Breast epithelium (tissue), 4 donors: ENCODE data around the gene THAP12. TPM values are rescaled to one million over a fixed set of nuclear protein-coding genes. Genes with fewer than 3 reads are reported as not detected.
"Not testable (repeated sequence)": the region's sequence is repeated elsewhere in the genome, so short reads cannot be mapped to it uniquely, and the experiment has no call there.

Experiments used
- DNase-seq, 2 donors: peaks; one replicate each; pipeline ENCODE4 v3.0.0-alpha.2; 2019; ENCODE audit warnings: low spot score in 2 of 2
- H3K27ac ChIP-seq, 2 donors: fragments of 200-600 bp; sonication (generic) in 1 of 2; one replicate each; pipeline ENCODE4 v1.5.1; 2016 to 2019; ENCODE audit warnings: mild to moderate bottlenecking in 1 of 2
- H3K27me3 ChIP-seq, 2 donors: fragments of 200-600 bp; sonication (generic) in 1 of 2; one replicate each; pipeline versions ENCODE4 v1.5.1 to v1.6.0; 2017 to 2019; ENCODE audit warnings: control low read depth in 1 of 2, mild to moderate bottlenecking in 1 of 2
- H3K36me3 ChIP-seq: fragments of 200-600 bp; one replicate; pipeline ENCODE4 v1.5.1; 2019
- H3K4me1 ChIP-seq, 2 donors: fragments of 200-600 bp; sonication (generic); one replicate each; pipeline ENCODE4 v1.5.1; 2016 to 2019; ENCODE audit warnings: control low read depth in 1 of 2
- H3K4me3 ChIP-seq, 3 donors: fragments of 200-600 bp; sonication (generic); 1 replicate in 2 of 3; 2 replicates in 1 of 3; pipeline ENCODE4 v1.5.1; 2016 to 2019; ENCODE audit warnings: mild to moderate bottlenecking in 3 of 3, moderate library complexity in 2 of 3
- H3K9me3 ChIP-seq, 2 donors: fragments of 200-600 bp; sonication (generic) in 1 of 2; one replicate each; pipeline ENCODE4 v1.5.1; 2016 to 2019; ENCODE audit warnings: control low read depth in 1 of 2
- CTCF ChIP-seq, 3 donors: fragments of 450-650 bp; IDR thresholded peaks; one replicate each; pipeline ENCODE4 v1.5.1; 2016 to 2017; ENCODE audit warnings: antibody characterized with exemption in 3 of 3, mild to moderate bottlenecking in 3 of 3, moderate library complexity in 3 of 3
- POLR2A ChIP-seq: fragments of 450-650 bp; IDR thresholded peaks from one replicate; pipeline ENCODE4 v1.6.1; 2016; ENCODE audit warnings: antibody characterized with exemption, mild to moderate bottlenecking, moderate library complexity
- POLR2AphosphoS5 ChIP-seq, 3 donors: sonication (generic); formaldehyde crosslinking; IDR thresholded peaks; one replicate each; pipeline ENCODE4 v1.6.1; 2017; ENCODE audit warnings: antibody characterized with exemption in 3 of 3
- intact Hi-C: fragments of 100-400 bp; cut with DNase I; formaldehyde crosslinking; loops from one replicate; pipeline ENCODE4 v1.15.1; 2023; ENCODE audit warnings: low total_unique reads
- total RNA-seq, 3 donors: library from RNA; depleted of rRNA; stranded (reverse); fragments of >200 nt; gene quantifications; one replicate each; pipeline ENCODE4 v1.1.0, GENCODE V29; 2016

The THAP12 gene
- total RNA-seq, 3 donors from 2014 or later, result 42.3 to 49.9 (median 49.5) TPM

- no peak for DNase-seq
- Histone ChIP-seq H3K36me3 (no peaks in the 10 kb centered on the region), H3K27me3 (peaks cover 5 to 25% of the 10 kb centered on the region in 2 donors), H3K9me3 (no peaks in the 10 kb centered on the region), H3K27ac (no peak overlapping the region), H3K4me3 (no peak overlapping the region), H3K4me1 (no peaks in the 10 kb centered on the region)
- intact Hi-C loops, result loop anchor here (1.0 kb wide), 1 partner anchor 104 kb away; no protein-coding TSS in a partner anchor
- TF ChIP-seq POLR2AphosphoS5 (IDR thresholded peaks at IDR 0.05) (no peak), POLR2A (no peak), CTCF (IDR thresholded peaks at IDR 0.05) (no peak)
Measured at GRCh38 chr11:76320929-76321328, 60.0 kb downstream of the THAP12 start.

GRCh38 chr11:76319798-76320197 is 61.1 kb downstream of the THAP12 start:
- not testable (repeated sequence) for H3K36me3 ChIP-seq, H3K4me3 ChIP-seq, H3K9me3 ChIP-seq, H3K4me1 ChIP-seq, H3K27ac ChIP-seq, DNase-seq
- intact Hi-C loops, result loop anchor here (1.0 kb wide), 1 partner anchor 102 kb away; no protein-coding TSS in a partner anchor
- peaks cover 5 to 25% of the 10 kb centered on the region in 2 donors for H3K27me3 ChIP-seq

GRCh38 chr11:76318744-76319384 is 62.1 kb downstream of the THAP12 start:
- H3K9me3 ChIP-seq, result no peaks in the 10 kb centered on the region
- no peaks in the 10 kb centered on the region for H3K4me1 ChIP-seq
- intact Hi-C loops, result no loop called here
- no peak for TF ChIP-seq POLR2A
- no peak for TF ChIP-seq POLR2AphosphoS5 (IDR thresholded peaks at IDR 0.05)
- TF ChIP-seq CTCF (IDR thresholded peaks at IDR 0.05), result peak; percentile 59 to 95 (median 87)
- H3K4me3 ChIP-seq, result no peak overlapping the region
- H3K27ac ChIP-seq, result no peak overlapping the region
- H3K36me3 ChIP-seq, result no peaks in the 10 kb centered on the region
- peaks cover 5 to 25% of the 10 kb centered on the region in 2 donors for H3K27me3 ChIP-seq
- DNase-seq, result peak; percentile 61 to 82

- intact Hi-C loops, result no loop called here
- H3K4me3 ChIP-seq, result no peak overlapping the region
- no peaks in the 10 kb centered on the region for H3K9me3 ChIP-seq
- H3K27me3 ChIP-seq, result peaks cover 5 to 23% of the 10 kb centered on the region in 2 donors
- DNase-seq, result no peak
- H3K4me1 ChIP-seq, result no peaks in the 10 kb centered on the region
- H3K27ac ChIP-seq, result no peak overlapping the region
- H3K36me3 ChIP-seq, result no peaks in the 10 kb centered on the region
- TF ChIP-seq POLR2AphosphoS5 (IDR thresholded peaks at IDR 0.05) (no peak), CTCF (IDR thresholded peaks at IDR 0.05) (no peak), POLR2A (no peak)
Measured at GRCh38 chr11:76317296-76317695, 63.6 kb downstream of the THAP12 start.

GRCh38 chr11:76316726-76317125 is 64.2 kb downstream of the THAP12 start:
- DNase-seq, result no peak
- no peaks in the 10 kb centered on the region for H3K36me3 ChIP-seq
- intact Hi-C loops, result no loop called here

More at GRCh38 chr11:76316726-76317125, 64.2 kb downstream of the THAP12 start:
- Histone ChIP-seq H3K4me3 (no peak overlapping the region), H3K27me3 (peaks cover under 1 to 17% of the 10 kb centered on the region in 2 donors), H3K9me3 (no peaks in the 10 kb centered on the region), H3K27ac (no peak overlapping the region), H3K4me1 (no peaks in the 10 kb centered on the region)
- TF ChIP-seq POLR2A (no peak), POLR2AphosphoS5 (IDR thresholded peaks at IDR 0.05) (no peak), CTCF (IDR thresholded peaks at IDR 0.05) (no peak)
